C4-2B (cell line): ENCODE results near the gene LRRC46.

Experiments
- H3K27ac ChIP-seq: fragments of 450-650 bp; 2 replicates; pipeline ENCODE4 v1.5.1; 2017
- CTCF ChIP-seq: fragments of 450-650 bp; conservative IDR thresholded peaks from 2 replicates; pipeline ENCODE4 v1.5.1; 2017; ENCODE audit warnings: mild to moderate bottlenecking
- ZFX ChIP-seq: fragments of 450-650 bp; IDR thresholded peaks from 2 replicates; pipeline ENCODE4 v1.6.1; 2017

Gene LRRC46

GRCh38 chr17:47867813-47868533, 36.5 kb downstream of the LRRC46 start:
- TF ChIP-seq CTCF (no peak), ZFX (no peak)
- H3K27ac ChIP-seq: no peak overlapping the region

GRCh38 chr17:47869114-47869513, 37.6 kb downstream of the LRRC46 start:
- no peak overlapping the region for H3K27ac ChIP-seq

GRCh38 chr17:47870056-47870455, 38.6 kb downstream of the LRRC46 start:
- H3K27ac ChIP-seq: no peak overlapping the region
- TF ChIP-seq CTCF: no peak
- no peak for TF ChIP-seq ZFX

More at GRCh38 chr17:47869114-47869513, 37.6 kb downstream of the LRRC46 start:
- no peak for TF ChIP-seq CTCF
- no peak for TF ChIP-seq ZFX

- H3K27ac ChIP-seq: no peak overlapping the region
- TF ChIP-seq ZFX: no peak
- TF ChIP-seq CTCF: no peak
Observed at GRCh38 chr17:47871048-47871447, 39.6 kb downstream of the LRRC46 start.

- TF ChIP-seq ZFX: no peak
- no peak for TF ChIP-seq CTCF
- H3K27ac ChIP-seq: no peak overlapping the region
Observed at GRCh38 chr17:47872019-47872650, 40.7 kb downstream of the LRRC46 start.

GRCh38 chr17:47872651-47873161, 41.2 kb downstream of the LRRC46 start:
- TF ChIP-seq CTCF (no peak), ZFX (no peak)
- H3K27ac ChIP-seq: no peak overlapping the region
